Measurements from ENCODE around the gene B4GALT6.

B4GALT6 gene

DNA sequence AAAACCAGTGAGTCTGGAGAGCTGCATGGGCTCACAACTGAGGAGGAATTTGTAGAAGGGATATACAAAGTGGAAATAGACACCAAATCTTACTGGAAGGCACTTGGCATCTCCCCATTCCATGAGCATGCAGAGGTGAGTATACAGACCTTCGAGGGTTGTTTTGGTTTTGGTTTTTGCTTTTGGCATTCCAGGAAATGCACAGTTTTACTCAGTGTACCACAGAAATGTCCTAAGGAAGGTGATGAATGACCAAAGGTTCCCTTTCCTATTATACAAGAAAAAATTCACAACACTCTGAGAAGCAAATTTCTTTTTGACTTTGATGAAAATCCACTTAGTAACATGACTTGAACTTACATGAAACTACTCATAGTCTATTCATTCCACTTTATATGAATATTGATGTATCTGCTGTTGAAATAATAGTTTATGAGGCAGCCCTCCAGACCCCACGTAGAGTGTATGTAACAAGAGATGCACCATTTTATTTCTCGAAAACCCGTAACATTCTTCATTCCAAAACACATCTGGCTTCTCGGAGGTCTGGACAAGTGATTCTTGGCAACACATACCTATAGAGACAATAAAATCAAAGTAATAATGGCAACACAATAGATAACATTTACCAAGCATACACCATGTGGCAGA is 89.1 kb downstream of the B4GALT6 start:
- no peak for DNase-seq (ENCODE audit: low read depth)

DNA sequence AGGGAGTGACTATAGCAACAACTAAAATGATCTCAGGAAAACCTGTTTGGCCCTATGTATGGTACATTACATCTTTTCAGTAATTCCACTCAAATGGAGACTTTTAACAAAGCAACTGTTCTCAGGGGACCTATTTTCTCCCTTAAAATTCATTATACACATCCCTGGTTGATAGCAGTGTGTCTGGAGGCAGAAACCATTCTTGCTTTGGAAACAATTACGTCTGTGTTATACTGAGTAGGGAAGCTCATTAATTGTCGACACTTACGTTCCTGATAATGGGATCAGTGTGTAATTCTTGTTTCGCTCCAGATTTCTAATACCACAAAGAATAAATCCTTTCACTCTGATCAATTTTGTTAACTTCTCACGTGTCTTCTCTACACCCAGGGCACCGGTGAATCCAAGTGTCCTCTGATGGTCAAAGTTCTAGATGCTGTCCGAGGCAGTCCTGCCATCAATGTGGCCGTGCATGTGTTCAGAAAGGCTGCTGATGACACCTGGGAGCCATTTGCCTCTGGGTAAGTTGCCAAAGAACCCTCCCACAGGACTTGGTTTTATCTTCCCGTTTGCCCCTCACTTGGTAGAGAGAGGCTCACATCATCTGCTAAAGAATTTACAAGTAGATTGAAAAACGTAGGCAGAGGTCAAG is 91.7 kb downstream of the B4GALT6 start:
- no peak for DNase-seq (ENCODE audit: low read depth)

DNA sequence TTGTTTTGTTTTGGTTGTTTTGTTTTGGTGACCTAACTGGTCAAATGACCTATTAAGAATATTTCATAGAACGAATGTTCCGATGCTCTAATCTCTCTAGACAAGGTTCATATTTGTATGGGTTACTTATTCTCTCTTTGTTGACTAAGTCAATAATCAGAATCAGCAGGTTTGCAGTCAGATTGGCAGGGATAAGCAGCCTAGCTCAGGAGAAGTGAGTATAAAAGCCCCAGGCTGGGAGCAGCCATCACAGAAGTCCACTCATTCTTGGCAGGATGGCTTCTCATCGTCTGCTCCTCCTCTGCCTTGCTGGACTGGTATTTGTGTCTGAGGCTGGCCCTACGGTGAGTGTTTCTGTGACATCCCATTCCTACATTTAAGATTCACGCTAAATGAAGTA is 92.8 kb downstream of the B4GALT6 start, which contains the start of gene TTR:
Gene TTR (plus strand): TSS at position 250 of the 400 bp plus-strand sequence. CDS start 26 bp downstream, at position 276.
- DNase-seq (ENCODE audit: low read depth), result no peak

DNA sequence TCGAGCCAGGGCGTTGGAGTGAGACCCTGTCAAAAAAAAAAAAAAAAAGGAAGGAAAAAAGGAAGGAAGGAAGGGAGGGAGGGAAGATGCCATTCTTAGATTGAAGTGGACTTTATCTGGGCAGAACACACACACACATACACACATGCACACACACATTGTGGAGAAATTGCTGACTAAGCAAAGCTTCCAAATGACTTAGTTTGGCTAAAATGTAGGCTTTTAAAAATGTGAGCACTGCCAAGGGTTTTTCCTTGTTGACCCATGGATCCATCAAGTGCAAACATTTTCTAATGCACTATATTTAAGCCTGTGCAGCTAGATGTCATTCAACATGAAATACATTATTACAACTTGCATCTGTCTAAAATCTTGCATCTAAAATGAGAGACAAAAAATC is 93.3 kb downstream of the B4GALT6 start:
- no peak for DNase-seq (ENCODE audit: low read depth)

DNA sequence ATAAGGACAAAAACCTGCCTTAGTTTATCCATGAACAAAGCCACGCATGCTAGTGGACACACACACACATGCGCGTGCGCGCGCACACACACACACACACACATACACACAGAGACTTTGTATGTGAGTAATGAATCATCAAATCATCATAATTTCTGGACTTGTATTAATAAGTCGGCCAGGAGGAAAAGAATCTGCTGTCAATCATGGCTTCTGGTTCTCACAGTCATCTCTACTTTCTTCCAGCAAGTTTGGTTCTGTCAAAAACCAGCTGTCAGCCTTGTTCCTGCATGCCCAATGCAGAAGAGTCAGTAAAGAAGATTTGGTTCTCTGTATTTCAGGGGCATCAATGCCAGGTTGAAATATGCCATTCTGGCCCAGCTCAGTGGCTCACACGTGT is 93.8 kb downstream of the B4GALT6 start:
- no peak for DNase-seq (ENCODE audit: low read depth)

DNA sequence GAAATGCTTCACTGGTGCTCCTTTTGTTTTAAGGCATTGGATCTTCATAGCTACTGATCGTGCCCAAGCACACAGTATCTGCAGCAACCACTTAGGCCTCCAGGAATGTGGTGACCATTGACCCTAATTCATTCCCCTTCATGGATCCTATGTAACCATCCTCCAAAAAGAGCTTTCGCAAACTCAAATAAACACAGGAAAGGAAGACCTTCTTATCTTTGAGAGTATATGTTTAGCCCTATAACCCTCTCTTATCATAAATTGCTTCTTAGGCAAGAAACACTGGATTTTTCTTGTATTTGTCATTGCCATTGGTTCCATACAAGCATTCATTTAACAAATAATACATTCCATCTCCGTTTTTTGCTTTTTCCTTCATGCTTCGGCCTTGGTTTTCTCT is 96.9 kb downstream of the B4GALT6 start:
- no peak for DNase-seq (ENCODE audit: low read depth)

DNA sequence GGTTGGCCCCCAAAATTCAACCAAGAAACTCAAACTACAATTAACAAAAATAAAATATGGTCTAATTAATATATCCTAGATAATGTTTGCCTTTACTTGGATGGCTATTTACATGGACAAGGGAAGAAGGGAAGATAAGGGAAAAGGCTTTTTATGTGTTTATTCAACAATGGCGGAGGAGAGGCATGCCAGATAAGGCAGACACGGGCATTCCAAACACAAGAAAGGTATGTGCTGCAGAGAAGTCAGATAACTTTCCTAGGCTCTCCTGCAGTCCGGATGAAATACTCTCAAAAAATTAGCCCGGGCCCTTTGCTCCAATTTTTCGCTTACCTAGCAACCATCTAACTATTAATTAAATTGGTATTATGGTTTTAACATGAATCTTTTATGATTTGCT is 97.8 kb downstream of the B4GALT6 start:
- no peak for DNase-seq (ENCODE audit: low read depth)

DNA sequence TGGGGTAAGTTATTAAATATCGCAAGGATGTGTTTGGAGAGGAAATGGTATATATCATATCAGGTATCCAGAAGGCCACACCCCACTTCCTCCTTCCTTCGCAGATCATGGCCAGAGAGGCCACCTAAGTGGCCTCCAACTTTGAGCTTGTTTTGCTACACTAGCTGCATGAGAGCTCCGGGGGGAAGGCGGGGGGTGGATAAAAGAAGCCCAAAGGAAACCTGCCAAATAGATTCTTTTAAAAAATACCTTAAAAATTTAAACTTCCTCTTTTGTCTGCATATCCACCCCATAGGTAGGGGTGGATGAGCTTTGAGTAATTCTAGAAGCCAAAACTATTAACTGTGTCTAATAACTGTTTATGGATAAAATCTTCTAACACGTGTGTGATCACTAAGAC is 98.4 kb downstream of the B4GALT6 start:
- DNase-seq (ENCODE audit: low read depth), result no peak

DNA sequence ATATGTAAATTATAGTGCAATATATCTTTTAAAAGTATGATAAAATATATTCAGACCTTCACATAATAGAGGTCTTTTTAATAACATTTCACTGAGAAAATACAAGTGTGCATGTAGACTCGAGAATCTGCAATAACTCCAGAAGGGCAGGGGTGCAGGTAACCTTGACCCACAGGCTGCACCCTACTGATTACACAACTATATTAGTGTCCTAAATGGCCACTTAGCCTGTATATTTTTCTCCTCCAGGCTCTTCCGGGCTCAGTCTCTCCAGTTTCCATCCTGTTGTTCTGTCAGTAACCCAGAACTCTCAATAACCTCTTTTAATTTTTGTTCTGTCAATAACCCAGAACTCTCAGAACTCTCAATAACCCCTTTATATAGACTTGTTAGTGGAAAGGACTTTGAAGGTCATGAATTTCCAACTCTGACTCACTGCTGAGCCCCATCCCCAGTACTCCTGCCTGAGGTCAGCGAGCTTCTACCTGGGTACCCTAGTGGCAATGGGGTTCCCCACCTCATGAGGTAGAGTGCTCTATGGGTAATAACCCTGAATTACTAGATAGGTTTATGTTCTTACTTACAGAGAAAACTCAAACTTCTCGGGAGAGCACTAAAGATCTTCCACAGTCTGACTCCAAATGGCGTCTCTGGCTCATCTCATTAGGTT is 101.1 kb downstream of the B4GALT6 start:
- no peak for DNase-seq (ENCODE audit: low read depth)

DNA sequence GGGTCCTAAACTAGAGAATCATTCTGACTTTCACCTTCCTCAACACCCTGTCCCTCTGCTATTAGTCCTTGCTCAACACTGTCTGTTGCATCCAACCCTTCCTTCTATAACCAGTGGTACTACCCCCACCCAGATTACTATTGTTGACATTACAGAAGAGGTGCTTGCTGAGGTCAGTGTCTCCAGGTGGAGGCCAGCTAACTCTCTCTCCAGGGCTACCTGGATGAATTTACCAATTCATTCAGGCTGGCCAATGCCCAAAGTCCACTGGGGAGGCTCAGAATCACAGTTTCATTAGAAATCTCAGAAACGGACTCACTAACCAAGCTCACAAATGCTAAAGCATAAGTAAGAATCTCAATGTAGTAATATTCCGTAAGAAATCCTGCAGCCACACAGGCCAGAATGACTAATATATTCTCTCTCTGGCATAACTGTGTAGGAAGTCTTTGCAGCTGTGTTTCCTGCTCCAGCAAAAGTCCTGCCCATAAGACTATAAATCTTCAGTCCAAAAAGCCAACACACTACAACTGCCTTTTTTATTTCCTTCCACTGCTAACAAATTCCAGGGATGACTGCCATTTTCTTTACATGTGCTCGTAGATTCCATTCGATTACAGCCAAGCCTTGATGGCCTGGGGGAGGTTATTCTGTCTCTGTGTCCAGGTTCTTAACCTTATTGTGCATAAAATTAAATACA is 102.7 kb downstream of the B4GALT6 start:
- DNase-seq (ENCODE audit: low read depth), result no peak

DNA sequence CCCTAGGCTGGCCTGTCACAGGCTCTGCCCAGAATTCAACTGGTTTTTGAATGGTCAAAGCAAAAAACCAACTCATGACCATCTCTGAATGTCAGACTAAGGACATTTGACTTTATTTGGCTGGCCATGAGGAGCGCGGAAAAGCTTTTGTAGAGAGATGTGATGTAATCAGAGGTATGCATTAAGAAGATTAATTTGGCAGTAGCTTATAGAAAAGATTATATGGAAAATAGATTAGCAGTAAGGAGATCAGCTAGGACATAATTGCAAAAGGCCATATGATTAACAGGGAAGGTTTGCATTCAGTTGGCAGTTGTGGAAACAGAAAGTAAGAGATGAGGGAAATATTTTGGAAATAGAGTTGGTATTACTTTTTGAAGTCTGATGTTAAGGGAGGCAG is 105.0 kb downstream of the B4GALT6 start:
- DNase-seq (ENCODE audit: low read depth), result no peak

DNA sequence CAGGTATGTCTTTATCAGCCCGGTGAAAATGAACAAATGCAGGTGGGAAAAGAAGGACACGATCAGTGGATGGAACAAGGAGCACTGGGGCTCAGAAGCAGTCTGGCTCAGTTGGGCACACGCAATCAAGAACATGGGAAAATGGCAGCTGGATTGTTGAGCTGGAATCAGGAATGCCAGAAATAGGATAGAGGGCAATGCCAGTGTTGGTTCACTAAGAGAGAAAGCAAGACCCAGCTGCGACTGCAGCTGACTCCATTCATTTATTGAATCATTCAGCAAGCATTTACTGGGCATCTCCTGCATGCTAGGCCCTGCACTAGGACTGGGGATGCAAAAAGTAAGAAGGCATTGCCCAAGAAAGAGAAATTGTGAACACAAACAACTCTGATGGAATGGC is 106.3 kb downstream of the B4GALT6 start:
- DNase-seq (ENCODE audit: low read depth), result no peak

DNA sequence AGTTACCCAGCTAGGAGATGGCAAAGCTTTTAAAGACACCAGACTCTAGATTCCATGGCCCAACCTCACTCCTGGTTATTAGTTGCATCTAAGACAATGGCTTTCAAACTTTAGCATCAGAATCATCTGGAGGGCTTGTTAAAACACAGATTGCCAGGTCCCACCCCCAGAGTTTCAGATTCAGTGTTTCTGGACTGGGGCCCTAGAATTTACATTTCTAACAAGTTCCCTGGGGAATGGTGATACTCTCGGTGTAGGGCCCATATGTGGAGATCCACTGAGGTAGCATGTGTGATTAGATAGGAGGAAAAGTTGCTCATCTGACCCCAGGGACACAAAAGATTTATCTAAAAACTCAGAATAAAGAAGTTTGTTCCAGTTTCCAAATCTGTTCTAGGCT is 107.2 kb downstream of the B4GALT6 start:
- DNase-seq (ENCODE audit: low read depth), result no peak

DNA sequence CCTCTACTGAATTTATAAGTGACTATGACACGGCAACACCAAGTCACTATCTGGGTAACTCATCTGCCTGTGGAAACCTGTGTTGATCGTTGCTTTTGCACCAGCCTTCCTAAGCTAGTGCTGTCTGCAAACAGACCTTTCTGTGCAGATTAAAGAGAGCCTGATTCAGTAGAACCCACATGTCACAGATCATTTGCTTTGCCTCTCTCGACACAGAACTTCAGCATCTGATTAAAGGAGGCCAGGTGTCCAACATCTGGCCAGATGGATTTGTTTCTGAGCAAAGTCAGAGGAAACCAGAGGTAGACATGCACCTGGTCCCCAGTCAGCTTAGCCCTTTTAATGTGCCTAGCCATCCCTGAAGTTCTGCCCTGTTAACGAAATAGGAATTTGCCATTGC is 107.7 kb downstream of the B4GALT6 start:
- no peak for DNase-seq (ENCODE audit: low read depth)

DNA sequence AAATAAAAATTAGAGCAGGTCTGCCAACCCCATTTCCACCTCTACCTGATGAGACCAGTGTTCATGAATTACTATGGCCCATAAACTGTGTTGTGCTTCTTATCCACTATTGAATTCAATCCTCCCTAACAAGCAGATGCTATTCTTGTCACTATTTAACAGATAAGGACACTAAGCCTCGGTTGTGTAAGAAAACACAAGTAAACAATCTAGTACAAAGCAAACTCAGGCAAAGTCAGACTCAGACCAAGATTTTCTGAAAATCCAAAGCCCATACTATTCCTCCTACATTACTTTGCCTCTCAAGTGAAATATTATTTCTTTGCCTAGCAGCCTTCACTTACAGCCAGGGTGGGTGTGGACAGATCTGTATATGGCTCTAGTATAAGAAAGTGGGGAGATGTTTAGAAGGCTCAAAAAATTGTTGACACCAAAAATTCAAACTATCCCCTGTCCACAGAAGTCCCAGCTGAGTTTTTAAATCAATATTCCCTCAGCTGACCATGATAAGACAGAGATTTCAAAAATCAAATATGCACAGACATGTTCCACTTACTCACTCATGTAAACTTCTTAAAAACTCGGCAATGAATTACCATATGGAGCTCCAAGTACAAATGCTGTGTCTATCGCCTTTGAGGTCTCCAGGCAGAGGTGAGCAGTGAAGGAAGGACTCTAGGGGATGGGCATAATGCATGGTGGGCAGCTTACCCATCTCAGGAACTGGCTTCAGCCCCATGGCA is 108.7 kb downstream of the B4GALT6 start:
- DNase-seq (ENCODE audit: low read depth), result no peak

DNA sequence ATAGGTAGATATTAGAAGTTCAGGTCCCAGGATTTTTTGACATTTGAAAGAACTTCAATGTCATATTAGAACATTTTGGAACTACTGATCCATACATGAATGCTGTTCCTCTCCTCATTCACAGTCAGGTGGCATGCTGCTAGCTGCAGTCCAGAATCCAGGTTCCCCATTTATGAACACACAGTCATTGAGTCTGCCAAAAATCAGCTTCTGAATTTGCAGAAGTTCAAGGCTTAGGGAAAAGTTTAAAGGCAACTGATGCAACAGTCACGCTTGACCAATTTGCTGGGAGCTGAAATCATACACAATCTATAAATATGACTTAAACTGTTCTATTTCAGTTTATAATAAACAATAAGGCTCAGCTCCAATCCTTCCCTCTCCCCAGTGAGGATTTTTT is 110.0 kb downstream of the B4GALT6 start:
- DNase-seq (ENCODE audit: low read depth), result no peak

All from fibroblast of gingiva (primary cell).